ENCODE measurements around the gene ZEB2. TPM values are rescaled to one million over a fixed set of nuclear protein-coding genes. Genes with fewer than 3 reads are reported as not detected.
A peak's percentile ranks its signal among the peaks of the same experiment; 100 is the strongest.

The ZEB2 gene
- total RNA-seq, 4 donors from 2014 or later, result 35.9 to 177 (median 120) TPM

DNA sequence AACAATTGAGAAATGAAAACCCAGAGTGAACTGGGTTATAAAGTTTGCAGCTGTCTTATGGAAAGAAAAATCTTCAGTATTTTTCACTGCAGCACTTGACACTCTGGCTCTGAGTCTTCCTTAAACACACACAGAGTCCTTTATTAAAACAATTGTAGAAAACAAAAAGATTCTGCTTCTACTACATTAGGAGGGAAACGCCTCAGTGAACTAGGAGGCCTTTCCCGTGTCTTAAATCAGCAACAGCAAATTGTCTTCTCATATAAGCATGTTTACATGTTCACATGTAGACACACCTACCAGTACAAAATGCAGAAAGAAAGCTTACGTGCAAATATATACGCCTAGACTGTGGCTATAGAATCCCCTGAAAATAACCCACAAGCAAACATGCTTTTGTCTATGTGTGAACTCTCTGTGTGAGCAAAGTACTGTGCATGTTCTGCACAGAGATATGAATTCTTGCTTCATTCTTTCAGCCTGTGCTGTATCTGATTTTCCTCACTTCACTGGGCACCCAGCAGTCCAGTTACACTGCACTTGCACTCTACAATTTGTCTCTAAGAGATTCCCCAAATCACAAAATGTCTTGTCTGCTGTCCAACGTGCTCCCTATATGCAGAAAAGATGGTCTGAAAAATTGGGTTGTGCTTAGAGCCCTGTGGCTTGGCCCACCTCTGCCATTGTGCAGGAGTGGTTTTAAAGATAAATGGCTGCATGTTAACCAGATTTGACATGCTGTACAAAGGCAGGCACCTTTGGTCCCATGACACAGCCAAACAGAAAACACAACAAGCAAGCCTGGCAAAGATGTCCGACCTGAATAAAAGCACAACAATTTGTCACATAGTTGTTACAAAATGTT is 24.5 kb downstream of the ZEB2 start:
- TF ChIP-seq, protein P1, sequence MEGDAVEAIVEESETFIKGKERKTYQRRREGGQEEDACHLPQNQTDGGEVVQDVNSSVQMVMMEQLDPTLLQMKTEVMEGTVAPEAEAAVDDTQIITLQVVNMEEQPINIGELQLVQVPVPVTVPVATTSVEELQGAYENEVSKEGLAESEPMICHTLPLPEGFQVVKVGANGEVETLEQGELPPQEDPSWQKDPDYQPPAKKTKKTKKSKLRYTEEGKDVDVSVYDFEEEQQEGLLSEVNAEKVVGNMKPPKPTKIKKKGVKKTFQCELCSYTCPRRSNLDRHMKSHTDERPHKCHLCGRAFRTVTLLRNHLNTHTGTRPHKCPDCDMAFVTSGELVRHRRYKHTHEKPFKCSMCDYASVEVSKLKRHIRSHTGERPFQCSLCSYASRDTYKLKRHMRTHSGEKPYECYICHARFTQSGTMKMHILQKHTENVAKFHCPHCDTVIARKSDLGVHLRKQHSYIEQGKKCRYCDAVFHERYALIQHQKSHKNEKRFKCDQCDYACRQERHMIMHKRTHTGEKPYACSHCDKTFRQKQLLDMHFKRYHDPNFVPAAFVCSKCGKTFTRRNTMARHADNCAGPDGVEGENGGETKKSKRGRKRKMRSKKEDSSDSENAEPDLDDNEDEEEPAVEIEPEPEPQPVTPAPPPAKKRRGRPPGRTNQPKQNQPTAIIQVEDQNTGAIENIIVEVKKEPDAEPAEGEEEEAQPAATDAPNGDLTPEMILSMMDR (IDR thresholded peaks at IDR 0.05), result no peak
- no peak for TF ChIP-seq POLR2A (IDR thresholded peaks at IDR 0.05)
- H3K4me1 ChIP-seq, result no peaks in the 10 kb centered on the region
- no peak for DNase-seq
- peak overlapping the region in 1 of 2 donors; percentile 41 for H3K27ac ChIP-seq
- H3K4me3 ChIP-seq, result no peak overlapping the region
- no peaks in the 10 kb centered on the region for H3K36me3 ChIP-seq
- intact Hi-C loops (cut with DNase I; ENCODE audit: low total_unique reads), result no loop called here
- no peaks in the 10 kb centered on the region for H3K9me3 ChIP-seq
- no peaks in the 10 kb centered on the region for H3K27me3 ChIP-seq

GRCh38 chr2:144493027-144493809 is 26.7 kb downstream of the ZEB2 start:
- H3K36me3 ChIP-seq, result no peaks in the 10 kb centered on the region
- H3K27me3 ChIP-seq, result no peaks in the 10 kb centered on the region
- no peaks in the 10 kb centered on the region for H3K9me3 ChIP-seq
- intact Hi-C loops (cut with DNase I; ENCODE audit: low total_unique reads), result no loop called here
- TF ChIP-seq POLR2A (IDR thresholded peaks at IDR 0.05), result no peak
- TF ChIP-seq, protein P1 (IDR thresholded peaks at IDR 0.05), result no peak
- no peaks in the 10 kb centered on the region for H3K4me1 ChIP-seq
- no peak overlapping the region for H3K27ac ChIP-seq
- no peak for DNase-seq
- H3K4me3 ChIP-seq, result no peak overlapping the region

DNA sequence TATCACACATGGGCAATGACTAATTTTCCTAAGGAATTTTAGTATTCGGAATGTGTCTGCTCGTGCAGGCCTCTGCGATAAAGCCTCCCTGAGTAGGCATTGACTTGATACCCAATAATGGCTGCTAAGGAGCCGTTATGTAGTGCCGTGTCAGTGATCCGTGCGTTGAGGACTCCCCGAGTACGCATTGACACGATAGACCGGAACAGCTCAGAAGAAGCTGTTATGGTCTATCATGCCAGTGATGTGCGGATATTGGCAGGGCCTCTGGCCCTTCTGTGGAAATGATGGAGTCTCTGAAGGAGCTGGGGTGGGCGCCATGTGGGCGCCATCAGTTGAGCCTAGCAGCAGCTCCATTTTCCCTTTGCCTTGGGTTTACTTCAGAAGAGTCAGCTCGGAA is 29.1 kb downstream of the ZEB2 start:
- Histone ChIP-seq H3K9me3 (no peaks in the 10 kb centered on the region), H3K4me1 (no peaks in the 10 kb centered on the region), H3K4me3 (no peak overlapping the region), H3K27me3 (no peaks in the 10 kb centered on the region), H3K36me3 (no peaks in the 10 kb centered on the region), H3K27ac (no peak overlapping the region)
- DNase-seq, result no peak
- intact Hi-C loops (cut with DNase I; ENCODE audit: low total_unique reads), result no loop called here
- TF ChIP-seq POLR2A (IDR thresholded peaks at IDR 0.05), result no peak
- TF ChIP-seq, protein P1 (IDR thresholded peaks at IDR 0.05), result no peak

GRCh38 chr2:144490017-144490416 is 29.9 kb downstream of the ZEB2 start:
- Histone ChIP-seq H3K36me3 (no peaks in the 10 kb centered on the region), H3K4me1 (no peaks in the 10 kb centered on the region), H3K4me3 (no peak overlapping the region), H3K27ac (no peak overlapping the region), H3K9me3 (no peaks in the 10 kb centered on the region), H3K27me3 (no peaks in the 10 kb centered on the region)
- TF ChIP-seq, protein P1 (IDR thresholded peaks at IDR 0.05), result no peak
- no peak for TF ChIP-seq POLR2A (IDR thresholded peaks at IDR 0.05)
- no peak for DNase-seq
- intact Hi-C loops (cut with DNase I; ENCODE audit: low total_unique reads), result no loop called here

Measured in uterus (tissue), 4 donors.